HCT116 (cell line): Measurements from ENCODE around the gene B3GALT6. TPM values are rescaled to one million over a fixed set of nuclear protein-coding genes. Genes with fewer than 3 reads are reported as not detected.

Experiments
- ATAC-seq: fragments of 200-7000 bp; cut with Tn5 transposase; 2 replicates; pipeline ENCODE4 v1.9.1; 2020; ENCODE audit warnings: mild to moderate bottlenecking, moderate library complexity
- BruUV-seq: library from RNA; stranded (reverse); fragments of 400-500 nt; replicated peaks from 2 replicates; lab custom pipeline; 2021; lab: Mats Ljungman, UMichigan
- CTCF ChIA-PET: fragments of 300-600 bp; sonication (Branson Sonifier 250); formaldehyde crosslinking; loops from one replicate; lab custom pipeline; 2021; ENCODE audit warnings: antibody characterized with exemption; lab: Charles Lee
- POLR2A ChIA-PET: fragments of 300-600, 350-600 bp; sonication (Branson Sonifier 250); formaldehyde crosslinking; loops from one replicate; lab custom pipeline; 2021; ENCODE audit warnings: antibody characterized with exemption; lab: Charles Lee
- RAD21 ChIA-PET, 2 experiments: fragments of 300-600 bp; sonication (Branson Sonifier 250); formaldehyde crosslinking; loops; one replicate each; lab custom pipeline; 2023; ENCODE audit warnings: low total read pairs in 2 of 2; ENCODE audit not compliant: uncharacterized antibody in 2 of 2, unreplicated experiment in 2 of 2, low non-redundant PET in 1 of 2; lab: Charles Lee
- DNase-seq: peaks from one replicate; pipeline ENCODE4 v3.0.0-alpha.2; 2010; ENCODE audit warnings: low read depth, low spot score
- H2AFZ ChIP-seq: fragments of 200-600 bp; shearing (Covaris generic), sonication (generic); 2 replicates; pipeline ENCODE4 v1.6.1; 2017; ENCODE audit warnings: low read depth, mixed run types, mixed read lengths, antibody characterized with exemption, low read length; ENCODE audit not compliant: poor library complexity, severe bottlenecking
- H3K27ac ChIP-seq: 2 replicates; pipeline ENCODE4 v1.5.1; 2012; ENCODE audit warnings: low read depth, low read length
- H3K27me3 ChIP-seq: fragments of 200-600 bp; sonication (generic); 2 replicates; pipeline ENCODE4 v1.6.1; 2016; ENCODE audit warnings: mixed run types, low read length, mixed read lengths; ENCODE audit not compliant: insufficient read depth
- H3K36me3 ChIP-seq, 2 experiments: fragments of 200-500 bp in 1 of 2; fragments of 200-600 bp in 1 of 2; sonication (Bioruptor generic) in 1 of 2; sonication (generic) in 1 of 2; 2 replicates each; pipeline versions ENCODE4 v1.5.1 to v1.6.1; 2014 to 2016; ENCODE audit warnings: low read length in 2 of 2, inconsistent platforms in 1 of 2, mixed read lengths in 1 of 2, mixed run types in 1 of 2; ENCODE audit not compliant: insufficient read depth in 2 of 2, control insufficient read depth in 1 of 2
- H3K4me1 ChIP-seq, 2 experiments: fragments of 200-600 bp in 1 of 2; sonication (generic) in 1 of 2; 2 replicates each; pipeline versions ENCODE4 v1.5.1 to v1.6.1; 2012 to 2017; ENCODE audit warnings: low read length in 2 of 2, inconsistent platforms in 1 of 2, mild to moderate bottlenecking in 1 of 2, mixed read lengths in 1 of 2, mixed run types in 1 of 2, moderate library complexity in 1 of 2; ENCODE audit not compliant: insufficient read depth in 2 of 2, control insufficient read depth in 1 of 2
- H3K4me2 ChIP-seq: fragments of 200-600 bp; sonication (generic); 2 replicates; pipeline ENCODE4 v1.6.1; 2017; ENCODE audit warnings: mixed run types, low read length, mixed read lengths
- H3K4me3 ChIP-seq, 2 experiments: fragments of 200-600 bp in 1 of 2; sonication (generic) in 1 of 2; replicated peaks in 1 of 2; 2 replicates each; pipeline ENCODE4 v1.5.1; 2011 to 2016; ENCODE audit warnings: low read length in 2 of 2, control low read depth in 1 of 2, low read depth in 1 of 2, mild to moderate bottlenecking in 1 of 2, mixed read lengths in 1 of 2, mixed run types in 1 of 2
- H3K79me2 ChIP-seq: fragments of 200-600 bp; sonication (generic); 2 replicates; pipeline ENCODE4 v1.6.1; 2017; ENCODE audit warnings: mild to moderate bottlenecking, mixed run types, low read length, moderate library complexity, mixed read lengths; ENCODE audit not compliant: insufficient read depth
- H3K9ac ChIP-seq: fragments of 200-600 bp; sonication (generic); 2 replicates; pipeline ENCODE4 v1.6.1; 2016; ENCODE audit warnings: low read length, mixed read lengths
- H3K9me2 ChIP-seq: fragments of 200-600 bp; sonication (generic), shearing (Covaris generic); 2 replicates; pipeline ENCODE4 v1.6.1; 2017; ENCODE audit warnings: mixed run types, mild to moderate bottlenecking, moderate library complexity; ENCODE audit not compliant: insufficient read depth
- H3K9me3 ChIP-seq, 2 experiments: fragments of 200-500 bp in 1 of 2; fragments of 200-600 bp in 1 of 2; sonication (Bioruptor generic) in 1 of 2; sonication (generic) in 1 of 2; 2 replicates each; pipeline ENCODE4 v1.6.1; 2014 to 2017; ENCODE audit warnings: low read length in 2 of 2, mixed read lengths in 2 of 2, inconsistent platforms in 1 of 2, low read depth in 1 of 2, mild to moderate bottlenecking in 1 of 2, mixed run types in 1 of 2, moderate library complexity in 1 of 2; ENCODE audit not compliant: control insufficient read depth in 1 of 2, insufficient read depth in 1 of 2
- H4K20me1 ChIP-seq: fragments of 200-600 bp; sonication (generic), shearing (Covaris generic); 2 replicates; pipeline ENCODE4 v1.6.1; 2017; ENCODE audit warnings: mixed run types, mild to moderate bottlenecking, moderate library complexity; ENCODE audit not compliant: insufficient read depth
- CBX3 ChIP-seq: IDR thresholded peaks from 2 replicates; pipeline ENCODE4 v1.6.1; 2012; ENCODE audit warnings: low read depth
- CEBPB ChIP-seq: IDR thresholded peaks from 2 replicates; pipeline ENCODE4 v1.6.1; 2012; ENCODE audit warnings: low read depth
- CTCF ChIP-seq, 3 experiments: fragments of 200-600 bp in 1 of 3; sonication (generic) in 1 of 3; IDR thresholded peaks in 2 of 3; conservative IDR thresholded peaks in 1 of 3; 2 replicates each; pipeline ENCODE4 v1.5.1; 2012 to 2017; ENCODE audit warnings: low read depth in 2 of 3, low read length in 2 of 3, antibody characterized with exemption in 1 of 3, borderline replicate concordance in 1 of 3, control low read depth in 1 of 3, mild to moderate bottlenecking in 1 of 3, mixed read lengths in 1 of 3, mixed run types in 1 of 3, moderate library complexity in 1 of 3; ENCODE audit not compliant: insufficient read depth in 1 of 3
- EZH2phosphoT487 ChIP-seq: fragments of 200-600 bp; IDR thresholded peaks from 2 replicates; pipeline ENCODE4 v1.6.1; 2018; ENCODE audit warnings: antibody characterized with exemption, borderline replicate concordance
- MAX ChIP-seq: IDR thresholded peaks from 2 replicates; pipeline ENCODE4 v1.6.1; 2012
- POLR2A ChIP-seq: IDR thresholded peaks from 2 replicates; pipeline ENCODE4 v1.7.0; 2011; ENCODE audit warnings: borderline replicate concordance; ENCODE audit not compliant: insufficient read depth, insufficient read length; ENCODE audit errors: extremely low read depth
- POLR2AphosphoS5 ChIP-seq: IDR thresholded peaks from 2 replicates; pipeline ENCODE4 v1.6.1; 2011; ENCODE audit warnings: mild to moderate bottlenecking, low read depth, low read length, moderate library complexity
- RAD21 ChIP-seq: IDR thresholded peaks from 2 replicates; pipeline ENCODE4 v1.6.1; 2012; ENCODE audit warnings: low read depth, mild to moderate bottlenecking
- SIN3A ChIP-seq: IDR thresholded peaks from 2 replicates; pipeline ENCODE4 v1.6.1; 2012; ENCODE audit warnings: low read depth
- SP1 ChIP-seq: IDR thresholded peaks from 2 replicates; pipeline ENCODE4 v1.6.1; 2012; ENCODE audit warnings: low read depth
- SRF ChIP-seq: IDR thresholded peaks from 2 replicates; pipeline ENCODE4 v1.6.1; 2012; ENCODE audit warnings: low read depth
- TCF7L2 ChIP-seq: IDR thresholded peaks from 2 replicates; pipeline ENCODE4 v1.7.0; 2011; ENCODE audit warnings: borderline replicate concordance, inconsistent platforms; ENCODE audit not compliant: insufficient read depth, insufficient read length; ENCODE audit errors: extremely low read depth
- YY1 ChIP-seq: IDR thresholded peaks from 2 replicates; pipeline ENCODE4 v1.6.1; 2011; ENCODE audit warnings: low read length, low read depth, moderate library complexity, mild to moderate bottlenecking; ENCODE audit not compliant: insufficient replicate concordance; ENCODE audit errors: extremely low read depth
- ZFX ChIP-seq: fragments of 450-650 bp; IDR thresholded peaks from 2 replicates; pipeline ENCODE4 v1.6.1; 2017
- ZNF274 ChIP-seq: fragments of 200-500 bp; sonication (Bioruptor generic); IDR thresholded peaks from 2 replicates; pipeline ENCODE4 v1.6.1; 2014; ENCODE audit warnings: mild to moderate bottlenecking, low read depth, low read length, inconsistent platforms
- intact Hi-C: fragments of 100-400 bp; cut with micrococcal nuclease; formaldehyde crosslinking; loops from 2 replicates; pipeline ENCODE4 v1.10.0; 2022
- total RNA-seq: library from RNA; stranded (reverse); gene quantifications from one replicate; pipeline ENCODE4 v1.2.1, GENCODE V29; 2021; ENCODE audit not compliant: unreplicated experiment

B3GALT6 gene
- total RNA-seq, 1 experiment from 2014 or later = 16.3 TPM

GRCh38 chr1:1245178-1245816, 13.3 kb downstream of the B3GALT6 start:
- TF ChIP-seq POLR2A (no peak), ZNF274 (no peak), POLR2AphosphoS5 (no peak), CBX3 (no peak), TCF7L2 (no peak), SP1 (no peak), CTCF (IDR thresholded peaks at IDR 0.05 in 2 of 3, conservative IDR thresholded peaks at IDR 0.05 in 1 of 3; ENCODE audit: borderline replicate concordance in 1 of 3, insufficient read depth in 1 of 3, low read depth in 2 of 3, low read length in 2 of 3) (no peak), RAD21 (no peak), CEBPB (no peak), SIN3A (no peak), YY1 (no peak), MAX (no peak), EZH2phosphoT487 (no peak), ZFX (no peak), SRF (no peak)
- H3K27me3 ChIP-seq = no peaks in the 10 kb centered on the region
- H3K9me3 ChIP-seq = no peaks in the 10 kb centered on the region
- CTCF ChIA-PET = no interaction called here
- no TSS peak for BruUV-seq
- H3K4me1 ChIP-seq = peaks cover 0 to 9% of the 10 kb centered on the region in 2 experiments; a peak in 1 of 4 replicates
- H3K9ac ChIP-seq = no peak overlapping the region
- no peaks in the 10 kb centered on the region for H3K79me2 ChIP-seq
- no peak overlapping the region for H2AFZ ChIP-seq
- intact Hi-C loops = no loop called here
- H3K9me2 ChIP-seq = no peaks in the 10 kb centered on the region
- RAD21 ChIA-PET = no interaction called here
- H3K36me3 ChIP-seq = no peaks in the 10 kb centered on the region
- no peak overlapping the region for H3K4me3 ChIP-seq
- no peaks in the 10 kb centered on the region for H4K20me1 ChIP-seq
- DNase-seq (no peak), ATAC-seq (no peak)
- POLR2A ChIA-PET = no interaction called here
- H3K27ac ChIP-seq = no peak overlapping the region; the same call in 1 of the 2 replicates
- no peak overlapping the region for H3K4me2 ChIP-seq
